ENCODE measurements around the gene GIMAP2. TPM values are rescaled to one million over a fixed set of nuclear protein-coding genes. Genes with fewer than 3 reads are reported as not detected.

Gene GIMAP2
- polyA plus RNA-seq, 1 experiment = 0.10 TPM

DNA sequence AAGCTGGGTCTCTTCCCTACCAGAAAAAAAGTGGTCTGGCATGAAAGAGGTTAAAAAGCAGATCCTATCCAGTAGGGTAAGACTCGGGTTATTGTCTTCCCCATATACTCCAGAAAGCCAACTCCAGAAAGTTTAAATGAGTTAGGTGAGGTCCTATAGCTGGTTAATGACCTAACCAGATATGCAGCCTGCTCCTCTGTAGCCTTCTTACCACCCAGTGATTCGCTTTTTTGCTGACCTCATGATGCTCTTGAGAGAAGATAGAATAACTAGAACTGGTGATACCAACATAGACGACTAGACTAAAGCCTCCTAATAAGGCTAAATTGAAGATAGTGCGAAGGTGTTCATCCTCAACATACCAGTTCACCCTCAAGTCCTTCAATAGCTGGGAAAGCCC is 30.2 kb downstream of the GIMAP2 start:
- Histone ChIP-seq H3K4me3 (ENCODE audit: low read depth, low read length) (no peak overlapping the region), H3K27ac (ENCODE audit: low read depth, low read length) (no peak overlapping the region), H3K9me3 (ENCODE audit: control insufficient read depth, insufficient read depth, low read length) (peaks cover 9% of the 10 kb centered on the region), H3K27me3 (ENCODE audit: control insufficient read depth, insufficient read depth, low read length) (no peaks in the 10 kb centered on the region)
- CTCF ChIA-PET = no interaction called here
- DNase-seq (ENCODE audit: low read depth, low spot score) = no peak
- TF ChIP-seq, protein P1, sequence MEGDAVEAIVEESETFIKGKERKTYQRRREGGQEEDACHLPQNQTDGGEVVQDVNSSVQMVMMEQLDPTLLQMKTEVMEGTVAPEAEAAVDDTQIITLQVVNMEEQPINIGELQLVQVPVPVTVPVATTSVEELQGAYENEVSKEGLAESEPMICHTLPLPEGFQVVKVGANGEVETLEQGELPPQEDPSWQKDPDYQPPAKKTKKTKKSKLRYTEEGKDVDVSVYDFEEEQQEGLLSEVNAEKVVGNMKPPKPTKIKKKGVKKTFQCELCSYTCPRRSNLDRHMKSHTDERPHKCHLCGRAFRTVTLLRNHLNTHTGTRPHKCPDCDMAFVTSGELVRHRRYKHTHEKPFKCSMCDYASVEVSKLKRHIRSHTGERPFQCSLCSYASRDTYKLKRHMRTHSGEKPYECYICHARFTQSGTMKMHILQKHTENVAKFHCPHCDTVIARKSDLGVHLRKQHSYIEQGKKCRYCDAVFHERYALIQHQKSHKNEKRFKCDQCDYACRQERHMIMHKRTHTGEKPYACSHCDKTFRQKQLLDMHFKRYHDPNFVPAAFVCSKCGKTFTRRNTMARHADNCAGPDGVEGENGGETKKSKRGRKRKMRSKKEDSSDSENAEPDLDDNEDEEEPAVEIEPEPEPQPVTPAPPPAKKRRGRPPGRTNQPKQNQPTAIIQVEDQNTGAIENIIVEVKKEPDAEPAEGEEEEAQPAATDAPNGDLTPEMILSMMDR (IDR thresholded peaks at IDR 0.05; ENCODE audit: low read depth, low read length) = no peak
- POLR2A ChIA-PET = no interaction called here

DNA sequence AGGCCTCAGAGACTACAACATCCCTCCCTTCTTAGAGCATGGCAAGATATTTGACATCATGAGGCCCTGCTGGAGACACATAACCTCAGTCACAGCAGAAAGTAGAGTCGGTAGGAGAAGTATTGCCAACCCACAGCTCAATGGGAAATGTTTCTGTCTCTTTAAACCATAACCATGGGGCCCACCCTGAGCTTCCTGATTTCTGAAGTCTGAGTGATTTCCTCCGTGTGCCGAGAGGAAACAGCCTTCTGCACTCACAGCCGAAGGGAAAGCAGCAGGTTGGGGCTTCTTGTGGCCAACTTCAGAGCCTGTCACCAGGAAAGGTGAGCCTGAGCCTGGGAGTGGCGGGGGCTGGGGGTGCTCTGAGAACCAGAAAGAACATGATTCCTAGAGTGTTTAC is 30.9 kb downstream of the GIMAP2 start, which contains the start of gene GIMAP1:
Gene GIMAP1, plus strand, starts transcription at position 246 of the 400 bp plus-strand sequence. CDS start 2,435 bp downstream, outside the sequence.
- H3K27ac ChIP-seq (ENCODE audit: low read depth, low read length) = no peak within 1 kb of the TSS
- no peaks in the 10 kb centered on the region for H3K27me3 ChIP-seq (ENCODE audit: control insufficient read depth, insufficient read depth, low read length)
- no peak within 1 kb of the TSS for H3K4me3 ChIP-seq (ENCODE audit: low read depth, low read length)
- POLR2A ChIA-PET = no interaction called here
- CTCF ChIA-PET = no interaction called here
- peaks cover 11% of the 10 kb centered on the region for H3K9me3 ChIP-seq (ENCODE audit: control insufficient read depth, insufficient read depth, low read length)
- no peak for DNase-seq (ENCODE audit: low read depth, low spot score)
- TF ChIP-seq, protein P1 (IDR thresholded peaks at IDR 0.05; ENCODE audit: low read depth, low read length) = no peak

DNA sequence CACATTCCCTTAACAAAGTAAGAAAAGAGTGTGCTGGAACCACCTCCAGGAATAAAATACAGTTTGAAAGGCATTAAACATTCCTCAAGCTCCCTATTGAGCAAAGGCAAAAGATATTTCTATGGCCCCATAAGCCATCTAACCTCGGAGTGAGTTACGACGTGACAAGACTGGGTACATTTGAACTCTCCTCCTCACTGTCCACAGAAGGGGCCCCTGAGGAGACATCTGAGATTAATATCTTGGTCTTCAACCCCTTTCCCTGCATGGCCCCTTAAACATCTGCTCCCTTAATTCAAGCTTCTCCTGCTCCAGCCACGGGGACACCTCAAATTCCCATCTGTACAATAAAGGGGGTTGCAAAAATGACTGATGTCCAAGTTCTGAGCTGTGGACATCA is 31.4 kb downstream of the GIMAP2 start:
- no peak overlapping the region for H3K4me3 ChIP-seq (ENCODE audit: low read depth, low read length)
- CTCF ChIA-PET = no interaction called here
- peaks cover 11% of the 10 kb centered on the region for H3K9me3 ChIP-seq (ENCODE audit: control insufficient read depth, insufficient read depth, low read length)
- TF ChIP-seq, protein P1 (IDR thresholded peaks at IDR 0.05; ENCODE audit: low read depth, low read length) = no peak
- no peak overlapping the region for H3K27ac ChIP-seq (ENCODE audit: low read depth, low read length)
- no peaks in the 10 kb centered on the region for H3K27me3 ChIP-seq (ENCODE audit: control insufficient read depth, insufficient read depth, low read length)
- POLR2A ChIA-PET = no interaction called here
- no peak for DNase-seq (ENCODE audit: low read depth, low spot score)

DNA sequence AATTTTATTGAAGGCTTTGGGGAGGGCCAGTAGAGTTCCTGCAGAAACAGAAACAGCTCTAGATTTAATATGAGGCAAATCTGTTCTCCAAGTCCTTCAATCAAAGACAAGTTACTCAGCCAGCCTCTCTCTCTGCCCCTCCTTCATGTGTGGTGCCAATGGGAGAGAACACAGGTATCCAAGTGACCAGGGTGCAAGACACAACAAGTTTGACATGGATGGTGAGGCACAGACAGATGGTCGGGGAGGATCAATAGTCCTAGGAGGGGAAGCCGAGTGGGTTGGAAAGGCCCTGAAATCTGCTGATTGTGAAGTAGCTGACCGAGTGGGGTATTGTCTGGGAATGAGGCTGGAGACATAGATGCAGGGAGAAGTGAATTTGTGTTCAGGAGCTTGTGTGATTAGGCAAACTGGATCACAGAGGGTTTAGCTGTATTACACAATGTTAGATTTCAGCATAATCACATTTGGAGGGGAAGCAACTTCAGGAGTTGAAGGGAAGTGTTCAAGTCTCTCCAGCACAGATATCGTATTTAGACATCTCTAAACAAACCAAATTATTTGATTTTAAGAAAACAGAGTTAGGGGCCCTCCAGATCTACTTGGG is 32.4 kb downstream of the GIMAP2 start:
- POLR2A ChIA-PET = no interaction called here

DNA sequence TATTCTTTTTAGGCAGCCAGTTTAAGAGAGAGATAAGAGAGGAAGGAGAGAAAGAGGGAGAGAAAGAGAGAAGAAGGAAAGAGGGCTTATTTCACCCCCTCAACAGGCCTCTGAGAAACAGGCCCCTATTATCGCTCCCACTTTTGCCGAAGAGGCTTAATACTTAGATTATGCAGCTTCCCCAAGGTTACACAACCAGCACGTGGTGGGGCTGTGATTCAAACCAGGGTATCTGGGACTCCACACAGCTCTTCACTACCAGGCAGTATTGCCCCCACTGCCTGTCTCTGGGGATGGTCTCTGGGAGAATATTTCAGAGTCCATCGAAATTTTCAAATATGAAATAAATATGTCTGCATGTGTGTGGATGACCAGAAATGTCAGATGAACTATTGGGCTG is 33.9 kb downstream of the GIMAP2 start:
- H3K9me3 ChIP-seq (ENCODE audit: control insufficient read depth, insufficient read depth, low read length) = peaks cover 16% of the 10 kb centered on the region
- ChIA-PET POLR2A (no interaction called here), CTCF (no interaction called here)
- H3K4me3 ChIP-seq (ENCODE audit: low read depth, low read length) = no peak overlapping the region
- no peak for DNase-seq (ENCODE audit: low read depth, low spot score)
- TF ChIP-seq, protein P1 (IDR thresholded peaks at IDR 0.05; ENCODE audit: low read depth, low read length) = no peak
- no peaks in the 10 kb centered on the region for H3K27me3 ChIP-seq (ENCODE audit: control insufficient read depth, insufficient read depth, low read length)
- no peak overlapping the region for H3K27ac ChIP-seq (ENCODE audit: low read depth, low read length)

More for the DNA sequence above, 32.4 kb downstream of the GIMAP2 start:
- Histone ChIP-seq H3K27me3 (ENCODE audit: control insufficient read depth, insufficient read depth, low read length) (no peaks in the 10 kb centered on the region), H3K27ac (ENCODE audit: low read depth, low read length) (no peak overlapping the region), H3K9me3 (ENCODE audit: control insufficient read depth, insufficient read depth, low read length) (peaks cover 16% of the 10 kb centered on the region), H3K4me3 (ENCODE audit: low read depth, low read length) (no peak overlapping the region)
- no peak for DNase-seq (ENCODE audit: low read depth, low spot score)
- TF ChIP-seq, protein P1 (IDR thresholded peaks at IDR 0.05; ENCODE audit: low read depth, low read length) = no peak
- CTCF ChIA-PET = no interaction called here

Measured in AG04450 (cell line).